CD14-positive monocyte (primary cell): ENCODE data around the gene IFNL1. TPM values are rescaled to one million over a fixed set of nuclear protein-coding genes. Genes with fewer than 3 reads are reported as not detected.

ENCODE experiments used
- DNase-seq, 3 donors: peaks; one replicate each; pipeline ENCODE4 v3.0.0-alpha.2; 2011 to 2022
- H2AFZ ChIP-seq: 2 replicates; pipeline ENCODE4 v1.6.0; 2012; ENCODE audit warnings: mild to moderate bottlenecking, low read depth, low read length, inconsistent platforms; ENCODE audit not compliant: insufficient read depth, poor library complexity, severe bottlenecking
- H3K27ac ChIP-seq, 2 donors: 1 replicate in 1 of 2; 2 replicates in 1 of 2; pipeline ENCODE4 v1.5.1; 2012 to 2013; ENCODE audit warnings: low read length in 2 of 2, control low read depth in 1 of 2, inconsistent platforms in 1 of 2, low read depth in 1 of 2, mild to moderate bottlenecking in 1 of 2
- H3K27me3 ChIP-seq, 2 donors: one replicate each; pipeline versions ENCODE4 v1.6.0 to v1.6.1; 2011 to 2013; ENCODE audit warnings: low read length in 2 of 2; ENCODE audit not compliant: control insufficient read depth in 2 of 2, insufficient read depth in 2 of 2
- H3K36me3 ChIP-seq, 2 donors: replicated peaks in 1 of 2; 1 replicate in 1 of 2; 2 replicates in 1 of 2; pipeline versions ENCODE4 v1.5.1 to v1.6.1; 2012 to 2013; ENCODE audit warnings: low read length in 2 of 2, control low read depth in 1 of 2, inconsistent platforms in 1 of 2, mild to moderate bottlenecking in 1 of 2; ENCODE audit not compliant: insufficient read depth in 2 of 2, control insufficient read depth in 1 of 2
- H3K4me1 ChIP-seq, 2 donors: 1 replicate in 1 of 2; 2 replicates in 1 of 2; pipeline versions ENCODE4 v1.5.1 to v1.6.1; 2012 to 2013; ENCODE audit warnings: low read length in 2 of 2, control low read depth in 1 of 2, inconsistent platforms in 1 of 2, mild to moderate bottlenecking in 1 of 2, moderate library complexity in 1 of 2; ENCODE audit not compliant: insufficient read depth in 2 of 2, control insufficient read depth in 1 of 2
- H3K4me2 ChIP-seq: replicated peaks from 2 replicates; pipeline ENCODE3; 2012; ENCODE audit warnings: low read length, moderate library complexity, mild to moderate bottlenecking; ENCODE audit not compliant: poor library complexity, severe bottlenecking; ENCODE audit errors: extremely low read depth
- H3K4me3 ChIP-seq, 3 experiments: fragments of 200-600 bp in 1 of 3; sonication (generic) in 1 of 3; replicated peaks in 1 of 3; 1 replicate in 2 of 3; 2 replicates in 1 of 3; pipeline ENCODE4 v1.5.1; 2011 to 2013; ENCODE audit warnings: low read length in 3 of 3, mild to moderate bottlenecking in 3 of 3, control low read depth in 2 of 3, low read depth in 2 of 3, inconsistent platforms in 1 of 3, moderate library complexity in 1 of 3
- H3K79me2 ChIP-seq: 2 replicates; pipeline ENCODE4 v1.6.0; 2012; ENCODE audit warnings: mild to moderate bottlenecking, control low read depth, inconsistent platforms, low read length, moderate library complexity; ENCODE audit not compliant: insufficient read depth
- H3K9ac ChIP-seq: 2 replicates; pipeline ENCODE4 v1.6.0; 2017; ENCODE audit warnings: low read length, mild to moderate bottlenecking; ENCODE audit not compliant: insufficient read depth, poor library complexity, severe bottlenecking
- H3K9me3 ChIP-seq, 2 donors: replicated peaks in 1 of 2; 1 replicate in 1 of 2; 2 replicates in 1 of 2; pipeline versions ENCODE4 v1.5.1 to v1.6.1; 2012 to 2013; ENCODE audit warnings: low read length in 2 of 2, control low read depth in 1 of 2; ENCODE audit not compliant: control insufficient read depth in 1 of 2, insufficient read depth in 1 of 2
- H4K20me1 ChIP-seq: 2 replicates; pipeline ENCODE4 v1.6.0; 2012; ENCODE audit warnings: mild to moderate bottlenecking, low read length, control low read depth, moderate library complexity; ENCODE audit not compliant: insufficient read depth
- H3K27ac Mint-ChIP-seq, 7 donors: one replicate each; pipeline ENCODE4 v1.8.0; 2020; ENCODE audit warnings: mild to moderate bottlenecking in 7 of 7, mixed read lengths in 7 of 7, moderate library complexity in 6 of 7, inconsistent platforms in 2 of 7
- H3K27me3 Mint-ChIP-seq, 3 donors: one replicate each; pipeline ENCODE4 v1.8.0; 2021 to 2022; ENCODE audit warnings: low read depth in 3 of 3, mild to moderate bottlenecking in 3 of 3, mixed read lengths in 3 of 3, moderate library complexity in 3 of 3, inconsistent platforms in 1 of 3
- H3K36me3 Mint-ChIP-seq, 2 donors: one replicate each; pipeline ENCODE4 v1.8.0; 2020; ENCODE audit warnings: mixed read lengths in 2 of 2, inconsistent platforms in 1 of 2, mild to moderate bottlenecking in 1 of 2
- H3K4me1 Mint-ChIP-seq: one replicate; pipeline ENCODE4 v1.8.0; 2020; ENCODE audit warnings: mild to moderate bottlenecking, mixed read lengths
- H3K4me3 Mint-ChIP-seq, 2 donors: one replicate each; pipeline ENCODE4 v1.8.0; 2020; ENCODE audit warnings: mild to moderate bottlenecking in 2 of 2, mixed read lengths in 2 of 2, moderate library complexity in 1 of 2
- H3K9me3 Mint-ChIP-seq, 7 donors: one replicate each; pipeline ENCODE4 v1.8.0; 2020 to 2022; ENCODE audit warnings: mixed read lengths in 7 of 7, mild to moderate bottlenecking in 6 of 7, moderate library complexity in 6 of 7, inconsistent platforms in 2 of 7
- WGBS: methylation state at CpG from one replicate; pipeline ENCODE4 v1.1.5; 2013; ENCODE audit warnings: missing lambda C conversion rate; ENCODE audit not compliant: insufficient coverage; 5-methylcytosine and 5-hydroxymethylcytosine counted together
- intact Hi-C, 2 donors: fragments of 100-400 bp; cut with micrococcal nuclease; formaldehyde crosslinking; loops; one replicate each; pipeline versions ENCODE4 v1.15.0 to v1.15.1; 2023
- polyA plus RNA-seq, 3 donors: library from polyadenylated mRNA; depleted of rRNA in 1 of 3; unstranded in 2 of 3; stranded (reverse) in 1 of 3; fragments of 300-500 nt in 2 of 3; fragments of >200 nt in 1 of 3; fragmentation: Illumina TruSeq in 2 of 3; gene quantifications; 1 replicate in 2 of 3; 2 replicates in 1 of 3; pipeline ENCODE4 v1.2.3, GENCODE V29; 2012 to 2021
- TF ChIP-seq, protein P1 (sequence below): fragments of 200-600 bp; IDR thresholded peaks from one replicate; pipeline ENCODE4 v1.8.0; 2022; ENCODE audit warnings: antibody characterized with exemption, mild to moderate bottlenecking

Gene IFNL1
- polyA plus RNA-seq, 3 donors, result not detected

DNA sequence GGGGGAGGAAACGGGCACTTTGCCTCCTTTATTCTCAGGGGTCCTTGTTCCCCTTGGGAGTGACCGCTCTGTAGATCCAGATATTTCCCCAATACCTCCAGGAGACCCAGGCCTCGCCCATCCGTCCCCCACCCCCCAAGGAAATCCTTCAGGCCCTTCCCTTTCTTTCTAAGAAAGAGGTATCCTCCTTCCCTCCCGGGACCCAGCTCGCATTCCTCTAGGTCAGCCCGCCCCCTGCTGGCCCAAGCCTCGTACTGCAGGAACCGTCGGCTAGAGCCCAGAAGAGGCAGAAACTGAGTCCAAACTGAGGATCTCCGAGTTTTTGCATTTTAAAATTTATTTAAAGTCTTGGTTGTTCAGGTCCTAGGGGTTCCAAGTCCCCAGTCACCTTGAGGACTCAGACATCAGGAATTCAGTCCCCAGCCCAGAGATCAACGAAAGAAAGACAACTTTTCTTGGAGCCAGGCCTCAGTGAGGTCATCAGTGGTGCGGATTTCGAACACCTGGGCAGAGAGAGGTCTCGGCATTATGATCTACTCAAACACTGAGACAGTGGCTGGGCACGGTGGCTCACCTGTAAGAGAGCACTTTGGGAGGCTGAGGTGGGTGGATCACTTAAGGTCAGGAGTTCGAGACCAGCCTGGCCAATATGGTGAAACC, 32.0 kb downstream of the IFNL1 start:
- peak overlapping the region in 1 of 2 donors; percentile 62 for H3K27ac ChIP-seq
- peaks cover 12 to 43% of the 10 kb centered on the region in 2 donors for H3K4me1 ChIP-seq
- H3K4me2 ChIP-seq, result no peak overlapping the region
- peak; percentile 48 to 62 (median 59) for DNase-seq
- H3K79me2 ChIP-seq, result peaks cover 49% of the 10 kb centered on the region
- H3K9me3 ChIP-seq, result no peaks in the 10 kb centered on the region
- intact Hi-C loops, result loop anchor here (5.0 to 10.0 kb wide), 2 partner anchors 113 to 206 kb away; no protein-coding TSS in a partner anchor
- H3K4me1 Mint-ChIP-seq, result peaks cover 49% of the 10 kb centered on the region
- peaks cover 75% of the 10 kb centered on the region for H4K20me1 ChIP-seq
- TF ChIP-seq, protein P1, sequence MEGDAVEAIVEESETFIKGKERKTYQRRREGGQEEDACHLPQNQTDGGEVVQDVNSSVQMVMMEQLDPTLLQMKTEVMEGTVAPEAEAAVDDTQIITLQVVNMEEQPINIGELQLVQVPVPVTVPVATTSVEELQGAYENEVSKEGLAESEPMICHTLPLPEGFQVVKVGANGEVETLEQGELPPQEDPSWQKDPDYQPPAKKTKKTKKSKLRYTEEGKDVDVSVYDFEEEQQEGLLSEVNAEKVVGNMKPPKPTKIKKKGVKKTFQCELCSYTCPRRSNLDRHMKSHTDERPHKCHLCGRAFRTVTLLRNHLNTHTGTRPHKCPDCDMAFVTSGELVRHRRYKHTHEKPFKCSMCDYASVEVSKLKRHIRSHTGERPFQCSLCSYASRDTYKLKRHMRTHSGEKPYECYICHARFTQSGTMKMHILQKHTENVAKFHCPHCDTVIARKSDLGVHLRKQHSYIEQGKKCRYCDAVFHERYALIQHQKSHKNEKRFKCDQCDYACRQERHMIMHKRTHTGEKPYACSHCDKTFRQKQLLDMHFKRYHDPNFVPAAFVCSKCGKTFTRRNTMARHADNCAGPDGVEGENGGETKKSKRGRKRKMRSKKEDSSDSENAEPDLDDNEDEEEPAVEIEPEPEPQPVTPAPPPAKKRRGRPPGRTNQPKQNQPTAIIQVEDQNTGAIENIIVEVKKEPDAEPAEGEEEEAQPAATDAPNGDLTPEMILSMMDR, result peak; percentile 95
- 31% methylated on average over 11 of the region's 17 CpGs for WGBS
- H3K27ac Mint-ChIP-seq, result peak overlapping the region in 5 of 7 donors; percentile 49 to 87 (median 76)
- H3K27me3 ChIP-seq, result no peaks in the 10 kb centered on the region
- H2AFZ ChIP-seq, result no peak overlapping the region
- H3K4me3 ChIP-seq, result no peak overlapping the region
- no peak overlapping the region for H3K4me3 Mint-ChIP-seq
- peaks cover 39 to 62% of the 10 kb centered on the region in 2 donors for H3K36me3 ChIP-seq
- H3K27me3 Mint-ChIP-seq, result peaks cover 0 to 1% (median 0%) of the 10 kb centered on the region in 3 donors
- no peak overlapping the region for H3K9ac ChIP-seq
- H3K36me3 Mint-ChIP-seq, result peaks cover 50 to 73% of the 10 kb centered on the region in 2 donors
- no peaks in the 10 kb centered on the region for H3K9me3 Mint-ChIP-seq

DNA sequence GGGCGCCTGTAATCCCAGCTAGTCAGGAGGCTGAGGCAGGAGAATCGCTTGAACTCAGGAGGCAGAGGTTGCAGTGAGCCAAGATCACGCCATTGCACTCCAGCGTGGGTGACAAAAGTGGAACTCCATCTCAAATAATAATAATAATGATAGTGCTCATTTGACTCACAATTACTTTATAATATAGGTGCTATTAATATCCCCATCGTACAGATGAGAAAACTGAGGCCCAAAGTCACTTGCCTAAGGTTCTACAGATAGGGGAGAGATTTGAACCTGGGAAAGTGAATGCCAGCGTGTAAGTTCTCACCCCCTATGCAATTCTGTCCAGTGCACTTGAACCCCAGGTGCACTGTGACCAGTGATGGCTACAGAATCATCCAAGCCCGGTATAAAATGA, 33.7 kb downstream of the IFNL1 start:
- TF ChIP-seq, protein P1, result no peak
- Histone ChIP-seq H3K27me3 (no peaks in the 10 kb centered on the region), H3K9ac (no peak overlapping the region), H3K27ac (peak overlapping the region in 1 of 2 donors; percentile 62), H3K4me2 (no peak overlapping the region), H3K36me3 (peaks cover 39 to 68% of the 10 kb centered on the region in 2 donors), H4K20me1 (peaks cover 77% of the 10 kb centered on the region), H3K9me3 (no peaks in the 10 kb centered on the region), H3K4me1 (peaks cover 24 to 56% of the 10 kb centered on the region in 2 donors), H2AFZ (no peak overlapping the region), H3K79me2 (peaks cover 66% of the 10 kb centered on the region), H3K4me3 (no peak overlapping the region)
- H3K4me1 Mint-ChIP-seq, result peaks cover 57% of the 10 kb centered on the region
- no peaks in the 10 kb centered on the region for H3K27me3 Mint-ChIP-seq
- H3K9me3 Mint-ChIP-seq, result no peaks in the 10 kb centered on the region
- 100% methylated on average over 1 of the region's 7 CpGs for WGBS
- DNase-seq, result no peak
- no peak overlapping the region for H3K4me3 Mint-ChIP-seq
- peaks cover 55 to 78% of the 10 kb centered on the region in 2 donors for H3K36me3 Mint-ChIP-seq
- intact Hi-C loops, result loop anchor here (5.0 to 10.0 kb wide), 2 partner anchors 115 to 208 kb away; no protein-coding TSS in a partner anchor
- peak overlapping the region in 4 of 7 donors; percentile 51 to 80 (median 66) for H3K27ac Mint-ChIP-seq
